ENCODE results near the gene RYR3.
A peak's percentile ranks its signal among the peaks of the same experiment; 100 is the strongest.
"Not testable (repeated sequence)": the region's sequence is repeated elsewhere in the genome, so short reads cannot be mapped to it uniquely, and the experiment has no call there.

RYR3 gene

DNA sequence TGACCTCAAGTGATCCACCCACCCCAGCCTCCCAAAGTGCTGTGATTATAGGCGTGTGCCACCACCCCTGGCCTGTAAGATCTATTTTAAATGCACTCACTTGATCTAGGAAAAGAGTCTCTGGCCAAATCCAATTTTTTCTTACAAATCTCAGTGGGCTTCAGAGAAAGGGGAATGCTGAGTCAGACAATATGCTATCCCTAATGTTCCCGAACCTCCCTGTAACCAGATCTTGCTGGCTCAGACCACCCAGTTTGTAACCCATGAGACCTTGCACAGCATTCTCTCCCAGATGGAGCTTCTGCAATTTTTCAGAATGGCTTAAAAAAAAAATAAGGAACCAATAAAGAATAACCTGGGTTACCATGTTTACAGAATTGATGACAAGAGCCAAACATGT, 205.8 kb downstream of the RYR3 start:
- DNase-seq (ENCODE audit: low read depth), result no peak

- no peak for DNase-seq (ENCODE audit: low read depth)
These were observed 207.2 kb downstream of the RYR3 start for GRCh38 chr15:33517944-33518343.

DNA sequence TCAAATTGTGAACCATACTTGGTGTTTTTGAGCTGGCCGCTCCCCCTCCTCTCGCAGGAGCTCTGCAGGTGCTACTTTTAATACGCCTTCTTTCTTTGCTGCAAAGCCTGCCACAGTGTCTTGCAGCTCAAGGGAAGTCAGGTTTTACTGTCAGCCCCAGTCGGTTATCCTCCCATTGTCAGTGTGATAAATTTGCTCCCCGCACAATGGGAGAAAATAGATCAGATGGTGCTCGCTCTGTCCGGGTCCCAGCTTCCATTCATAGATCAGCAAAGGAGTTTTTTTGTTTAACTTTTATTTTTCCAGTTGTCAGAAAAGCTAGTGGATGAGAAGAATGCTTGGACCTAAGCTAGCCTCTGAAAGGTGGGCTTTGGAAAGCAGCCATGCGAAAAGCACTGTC, 207.7 kb downstream of the RYR3 start:
- no peak for DNase-seq (ENCODE audit: low read depth)

DNA sequence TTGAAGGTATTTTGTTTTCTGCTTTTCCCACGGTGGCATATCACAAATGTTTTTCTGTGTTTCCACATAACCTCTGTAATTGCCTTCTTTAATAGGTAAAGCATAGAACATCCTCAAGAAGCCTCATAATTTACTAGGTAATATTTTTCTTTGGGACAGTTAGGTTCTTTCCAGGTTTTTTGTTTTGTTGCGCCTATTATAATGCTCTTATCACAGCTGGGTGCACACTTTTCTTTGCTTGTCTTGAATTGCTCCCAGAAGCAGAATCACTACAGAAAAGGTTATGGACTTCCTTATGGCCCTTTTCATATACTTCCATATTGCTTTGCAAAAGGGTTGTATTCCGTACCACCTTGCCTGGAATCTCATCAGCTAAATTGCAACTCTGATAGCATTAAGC, 213.5 kb downstream of the RYR3 start:
- no peak for DNase-seq (ENCODE audit: low read depth)

GRCh38 chr15:33526532-33526931, 215.8 kb downstream of the RYR3 start:
- no peak for DNase-seq (ENCODE audit: low read depth)

DNA sequence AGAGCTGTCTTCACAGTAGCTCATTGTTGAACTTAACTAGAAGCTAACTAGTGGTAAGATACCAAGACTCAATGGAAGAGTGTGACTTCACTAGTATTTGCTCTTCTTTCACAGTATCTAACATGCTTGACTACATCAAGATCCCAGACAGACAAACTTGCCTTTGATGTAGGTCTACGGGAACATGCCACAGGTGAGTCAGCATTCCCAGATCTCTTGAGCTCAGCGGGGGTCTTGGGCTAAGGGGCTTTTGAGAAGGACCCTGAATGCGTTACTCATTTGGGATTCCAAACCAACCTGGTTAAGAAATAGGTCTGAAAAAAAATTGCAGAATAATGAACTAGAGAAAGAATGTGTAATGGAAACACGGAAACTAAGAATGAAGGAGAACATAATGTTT, 222.4 kb downstream of the RYR3 start:
- DNase-seq (ENCODE audit: low read depth), result no peak

DNA sequence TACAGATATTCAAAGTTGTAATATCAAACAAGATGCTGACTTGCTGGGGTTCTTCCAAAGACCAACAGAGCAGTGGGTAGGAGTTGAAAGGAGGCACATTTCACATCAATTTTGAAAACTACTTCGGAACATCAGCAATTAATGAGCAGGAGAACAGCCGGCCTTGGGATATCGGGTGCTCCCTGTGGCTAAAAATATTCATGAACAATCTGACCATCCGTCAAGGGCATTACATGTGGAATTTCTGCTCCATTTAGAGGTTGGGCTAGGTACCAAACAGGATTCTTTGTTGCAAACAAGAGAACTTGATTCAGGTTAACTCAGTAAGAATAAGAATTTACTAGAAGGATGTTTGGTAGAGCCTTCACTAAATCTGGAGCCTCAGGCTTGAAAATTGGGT, 223.9 kb downstream of the RYR3 start:
- DNase-seq (ENCODE audit: low read depth), result no peak

GRCh38 chr15:33535135-33535534, 224.4 kb downstream of the RYR3 start:
- DNase-seq (ENCODE audit: low read depth), result no peak

DNA sequence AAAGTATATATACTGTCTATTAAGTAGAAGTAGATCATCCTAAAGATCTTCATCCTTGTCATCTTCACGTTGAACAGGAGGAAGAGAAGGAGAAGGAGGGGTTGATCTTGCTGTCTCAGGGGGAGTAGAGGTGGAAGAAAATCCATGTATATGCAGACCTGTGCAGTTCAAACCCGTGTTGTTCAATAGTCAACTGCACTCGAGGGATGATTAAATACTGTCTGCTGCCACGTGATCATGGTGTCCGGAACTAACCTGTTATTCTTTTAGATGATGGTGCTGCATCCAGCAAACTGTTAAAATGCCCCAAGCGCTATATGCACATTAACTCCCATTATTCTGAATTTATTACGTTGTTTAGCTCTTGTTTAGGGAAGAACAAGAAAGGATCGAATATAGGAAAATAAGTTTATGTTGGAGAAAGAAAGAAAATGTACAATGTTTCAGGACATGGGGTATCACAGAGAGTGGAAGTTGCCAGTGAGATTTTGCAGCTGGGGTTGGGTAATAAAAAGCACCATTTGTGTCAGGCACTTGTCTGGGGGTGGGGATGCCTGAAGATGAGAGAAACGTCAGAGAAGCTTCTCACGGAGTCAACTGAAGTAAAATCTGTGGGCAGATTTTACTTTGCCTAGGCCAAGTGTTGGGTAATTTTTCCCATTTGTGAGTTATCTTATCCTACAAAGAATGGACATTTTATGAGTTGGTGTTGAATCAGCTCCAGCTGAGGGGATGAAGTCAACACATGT, 229.2 kb downstream of the RYR3 start:
- no peak for DNase-seq (ENCODE audit: low read depth)

- no peak for DNase-seq (ENCODE audit: low read depth)
These were observed 233.2 kb downstream of the RYR3 start for GRCh38 chr15:33543957-33544356.

DNA sequence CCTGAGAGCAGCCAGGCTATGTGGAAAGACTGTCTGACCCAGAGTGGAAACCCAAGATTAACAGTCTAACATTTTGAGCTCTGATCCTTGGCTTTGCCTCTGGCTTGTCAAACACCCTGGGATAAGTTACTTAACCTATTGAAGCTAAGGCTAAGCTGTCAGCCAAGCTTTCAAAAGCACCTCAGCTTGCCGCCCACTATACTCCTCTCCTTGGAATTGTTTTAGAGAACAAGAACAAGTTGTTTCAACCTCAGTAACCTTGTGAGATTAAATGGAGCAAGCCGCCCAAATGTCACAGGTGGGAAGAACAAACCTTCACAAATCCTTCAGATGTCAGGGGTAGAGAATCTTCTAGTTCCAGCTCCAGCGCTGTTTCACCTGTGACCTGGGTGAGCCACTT, 235.1 kb downstream of the RYR3 start:
- no peak for DNase-seq (ENCODE audit: low read depth)

DNA sequence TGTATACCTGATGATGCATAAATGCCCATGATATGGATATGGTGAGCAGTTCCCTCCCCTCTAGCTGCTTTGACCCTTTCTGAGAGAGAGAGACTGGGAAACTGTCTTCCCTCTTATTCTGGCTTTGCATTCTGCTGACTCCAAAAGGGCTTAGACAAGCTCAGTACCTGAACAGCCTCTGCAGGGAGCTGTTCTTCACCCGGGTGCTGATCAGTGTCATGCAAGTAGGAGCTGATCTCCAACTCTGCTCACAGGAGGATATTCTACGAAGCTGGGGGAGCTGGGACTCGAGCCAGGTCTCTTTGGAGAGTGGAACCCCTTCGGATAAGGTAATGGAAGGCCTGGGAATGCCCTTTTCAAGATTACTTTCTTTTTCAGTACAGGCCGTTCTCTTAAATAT, 237.1 kb downstream of the RYR3 start:
- peak; percentile 22 for DNase-seq (ENCODE audit: low read depth)

DNA sequence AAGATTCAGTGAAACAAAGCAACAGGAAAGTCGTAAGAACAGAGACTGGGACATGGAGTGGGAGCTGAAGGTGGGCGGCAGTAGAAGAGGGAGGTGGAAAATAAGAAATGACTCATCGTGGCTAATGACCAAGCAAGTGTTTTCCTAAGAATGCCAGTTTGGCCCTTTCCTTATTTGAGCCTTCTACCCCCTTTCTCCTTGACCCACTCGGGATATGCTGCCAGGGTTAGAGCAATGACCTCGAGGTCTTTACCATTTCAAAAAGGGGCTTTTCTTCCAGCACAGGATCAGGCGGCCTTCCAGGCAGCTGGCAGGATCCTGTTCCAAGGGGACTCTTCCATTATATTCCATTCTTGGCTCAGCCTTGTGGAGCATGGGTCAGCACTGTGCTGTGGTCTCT, 241.1 kb downstream of the RYR3 start:
- DNase-seq (ENCODE audit: low read depth), result no peak

DNA sequence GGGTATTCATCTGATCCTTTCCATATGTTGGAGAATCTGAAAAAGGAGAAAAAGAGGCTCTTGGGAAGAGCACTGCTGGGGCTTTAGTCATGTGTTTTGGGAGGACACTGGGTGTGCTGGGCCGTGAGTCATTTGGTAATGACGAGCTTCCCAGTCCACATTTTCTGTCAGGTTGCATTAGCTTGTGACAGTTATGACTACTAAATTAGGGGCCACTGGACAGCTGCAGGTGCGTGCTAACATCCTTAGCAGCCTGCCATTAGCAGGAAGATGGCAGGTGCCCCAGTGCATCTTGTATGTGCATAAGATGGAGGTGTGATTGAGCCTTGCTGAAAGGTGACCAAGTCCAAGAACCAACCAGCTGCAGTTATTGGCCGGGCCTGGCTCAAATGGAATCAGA, 242.4 kb downstream of the RYR3 start:
- no peak for DNase-seq (ENCODE audit: low read depth)

DNA sequence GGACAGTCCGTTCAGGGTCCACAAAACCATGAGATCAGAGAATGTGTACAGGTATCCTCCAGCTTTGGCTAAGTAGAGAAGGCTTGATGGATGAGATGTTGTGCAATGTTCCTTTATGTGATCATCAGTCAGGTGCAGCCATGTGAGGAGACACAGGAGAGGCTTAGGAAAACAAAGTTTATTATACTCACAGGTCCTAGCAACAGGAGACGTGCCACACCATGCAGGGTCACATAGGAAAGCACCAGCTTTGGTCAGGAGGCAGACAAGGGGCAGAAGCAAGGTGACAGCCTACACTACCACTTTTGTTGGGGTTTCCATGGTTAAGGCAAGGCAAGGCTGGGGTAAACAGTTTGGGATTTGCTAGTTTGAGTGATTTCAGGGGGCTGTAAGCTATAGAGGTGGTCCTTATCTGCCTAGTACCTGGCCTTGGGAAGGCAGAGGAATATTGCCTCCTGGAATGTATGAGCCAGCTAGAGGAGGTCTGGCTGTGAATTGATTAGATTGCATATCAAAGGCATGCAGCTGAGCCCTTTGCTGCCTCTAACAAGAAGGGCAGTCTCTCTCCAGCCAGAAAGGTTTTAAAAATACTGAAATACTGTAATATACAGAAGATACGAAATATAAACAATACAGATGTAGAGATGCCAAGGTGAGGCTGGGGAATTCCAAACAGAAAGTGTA, 248.6 kb downstream of the RYR3 start:
- no peak for DNase-seq (ENCODE audit: low read depth)

- DNase-seq (ENCODE audit: low read depth), result no peak
These were observed 250.6 kb downstream of the RYR3 start for GRCh38 chr15:33561407-33561806.

- DNase-seq (ENCODE audit: low read depth), result no peak
These were observed 251.2 kb downstream of the RYR3 start for GRCh38 chr15:33561967-33562366.

- DNase-seq (ENCODE audit: low read depth), result no peak
These were observed 254.3 kb downstream of the RYR3 start for GRCh38 chr15:33565094-33565493.

DNA sequence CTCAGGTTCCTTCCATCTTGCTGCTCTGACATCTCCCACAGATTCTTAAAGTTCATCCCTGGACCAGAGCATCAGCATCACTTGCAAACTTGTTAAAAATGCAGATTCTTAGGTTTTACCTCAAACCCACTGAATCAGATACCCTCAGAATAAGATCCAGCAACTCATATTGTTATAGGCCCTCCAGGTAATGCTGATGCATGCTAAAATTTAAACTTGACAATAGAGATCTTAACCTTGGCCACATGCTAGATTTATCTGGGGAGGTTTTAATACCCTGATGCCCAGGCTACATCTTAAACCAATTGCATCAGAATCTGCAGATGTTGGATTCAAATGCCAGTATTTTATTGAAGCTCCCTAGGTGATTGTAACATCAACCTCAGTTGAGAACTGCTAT, 256.9 kb downstream of the RYR3 start:
- no peak for DNase-seq (ENCODE audit: low read depth)

- no peak for DNase-seq (ENCODE audit: low read depth)
These were observed 258.3 kb downstream of the RYR3 start for GRCh38 chr15:33569036-33569435.

- DNase-seq (ENCODE audit: low read depth), result not testable (repeated sequence)
These were observed 267.1 kb downstream of the RYR3 start for GRCh38 chr15:33577911-33578310.

GRCh38 chr15:33580526-33580925, 269.8 kb downstream of the RYR3 start:
- DNase-seq (ENCODE audit: low read depth), result no peak

GRCh38 chr15:33581032-33581431, 270.3 kb downstream of the RYR3 start:
- no peak for DNase-seq (ENCODE audit: low read depth)

GRCh38 chr15:33584797-33585196, 274.0 kb downstream of the RYR3 start:
- DNase-seq (ENCODE audit: low read depth), result no peak

Measured in amniotic epithelial cell (primary cell).